AG04450 (cell line): ENCODE results near the gene NHLRC2. TPM values are rescaled to one million over a fixed set of nuclear protein-coding genes. Genes with fewer than 3 reads are reported as not detected.
A peak's percentile ranks its signal among the peaks of the same experiment; 100 is the strongest.

Experiments used
- CTCF ChIA-PET: fragments of 300-600, 350-600 bp; formaldehyde crosslinking; extraction: SDS; loops from one replicate; lab custom pipeline; 2022; ENCODE audit warnings: antibody characterized with exemption, inconsistent platforms; lab: Charles Lee
- POLR2A ChIA-PET: fragments of 350-600 bp; formaldehyde crosslinking; extraction: SDS; loops from one replicate; lab custom pipeline; 2021; ENCODE audit warnings: antibody characterized with exemption, inconsistent platforms; lab: Yijun Ruan, JAX
- DNase-seq: peaks from one replicate; pipeline ENCODE4 v3.0.0-alpha.2; 2011; ENCODE audit warnings: low read depth, low spot score
- H3K27ac ChIP-seq: one replicate; pipeline ENCODE4 v1.5.1; 2012; ENCODE audit warnings: low read depth, low read length, control low read depth
- H3K27me3 ChIP-seq: one replicate; pipeline ENCODE4 v1.6.0; 2012; ENCODE audit warnings: low read length; ENCODE audit not compliant: control insufficient read depth, insufficient read depth
- H3K4me3 ChIP-seq: 2 replicates; pipeline ENCODE4 v1.5.1; 2011; ENCODE audit warnings: mild to moderate bottlenecking, low read depth, low read length, control low read depth
- H3K9me3 ChIP-seq: 2 replicates; pipeline ENCODE4 v1.5.1; 2012; ENCODE audit warnings: low read length; ENCODE audit not compliant: control insufficient read depth, insufficient read depth
- polyA plus RNA-seq: library from polyadenylated mRNA; depleted of rRNA; stranded (reverse); fragments of >200 nt; gene quantifications from 2 replicates; pipeline ENCODE4 v1.2.3, GENCODE V29; 2011
- TF ChIP-seq, protein P1 (sequence below): IDR thresholded peaks from 2 replicates; pipeline ENCODE4 v1.5.1; 2011; ENCODE audit warnings: low read depth, low read length, control low read depth, inconsistent platforms

Gene NHLRC2
- polyA plus RNA-seq, 1 experiment, result 7.6 TPM

DNA sequence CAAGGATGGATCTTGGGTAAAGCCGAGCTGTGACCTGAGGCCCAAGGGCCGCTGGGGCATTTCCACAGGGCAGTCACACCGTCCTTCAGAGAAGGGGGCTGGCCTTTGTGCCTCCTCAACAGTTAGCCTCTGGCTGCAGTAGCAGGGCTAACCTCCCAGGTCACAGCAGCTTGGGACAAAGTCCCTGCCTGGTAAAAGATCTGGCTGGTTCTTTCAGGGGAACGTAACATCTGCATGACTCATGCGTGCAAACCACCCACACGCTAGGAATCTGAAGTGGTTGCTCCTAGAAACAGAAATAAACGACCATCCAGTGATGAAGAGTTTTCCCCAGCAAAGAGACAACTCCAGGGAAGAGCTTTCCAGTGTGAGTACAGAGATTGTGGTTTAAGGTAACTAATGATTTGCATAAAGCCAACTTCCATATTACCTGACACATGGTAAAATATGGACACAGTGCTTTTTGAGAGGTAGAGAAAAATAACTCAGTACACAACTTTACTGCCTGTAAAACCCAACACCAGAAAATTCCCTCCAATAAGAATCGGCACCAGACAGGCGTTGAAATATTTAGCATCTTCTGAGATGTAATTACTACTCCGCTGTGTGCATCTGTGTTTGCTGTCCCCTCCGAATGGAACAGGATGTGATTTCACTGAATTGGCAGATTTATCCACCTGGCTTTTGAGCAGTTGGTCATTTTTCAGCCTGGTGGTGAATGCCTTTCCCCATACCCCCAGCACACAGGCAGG, 104.3 kb downstream of the NHLRC2 start:
- no peaks in the 10 kb centered on the region for H3K27me3 ChIP-seq
- ChIA-PET POLR2A (interaction anchor here (0.5 kb wide), 1 partner anchor 84 kb away, joined by 3 read pairs; no protein-coding TSS in a partner anchor), CTCF (interaction anchor here (0.5 to 0.6 kb wide), 2 partner anchors 24 to 152 kb away, joined by 3 to 4 read pairs; no protein-coding TSS in a partner anchor)
- peaks cover 2% of the 10 kb centered on the region; the same call in 1 of the 2 replicates for H3K9me3 ChIP-seq
- no peak overlapping the region for H3K4me3 ChIP-seq
- H3K27ac ChIP-seq, result peak overlapping the region; percentile 73
- TF ChIP-seq, protein P1, sequence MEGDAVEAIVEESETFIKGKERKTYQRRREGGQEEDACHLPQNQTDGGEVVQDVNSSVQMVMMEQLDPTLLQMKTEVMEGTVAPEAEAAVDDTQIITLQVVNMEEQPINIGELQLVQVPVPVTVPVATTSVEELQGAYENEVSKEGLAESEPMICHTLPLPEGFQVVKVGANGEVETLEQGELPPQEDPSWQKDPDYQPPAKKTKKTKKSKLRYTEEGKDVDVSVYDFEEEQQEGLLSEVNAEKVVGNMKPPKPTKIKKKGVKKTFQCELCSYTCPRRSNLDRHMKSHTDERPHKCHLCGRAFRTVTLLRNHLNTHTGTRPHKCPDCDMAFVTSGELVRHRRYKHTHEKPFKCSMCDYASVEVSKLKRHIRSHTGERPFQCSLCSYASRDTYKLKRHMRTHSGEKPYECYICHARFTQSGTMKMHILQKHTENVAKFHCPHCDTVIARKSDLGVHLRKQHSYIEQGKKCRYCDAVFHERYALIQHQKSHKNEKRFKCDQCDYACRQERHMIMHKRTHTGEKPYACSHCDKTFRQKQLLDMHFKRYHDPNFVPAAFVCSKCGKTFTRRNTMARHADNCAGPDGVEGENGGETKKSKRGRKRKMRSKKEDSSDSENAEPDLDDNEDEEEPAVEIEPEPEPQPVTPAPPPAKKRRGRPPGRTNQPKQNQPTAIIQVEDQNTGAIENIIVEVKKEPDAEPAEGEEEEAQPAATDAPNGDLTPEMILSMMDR, result no peak
- DNase-seq, result peak; percentile 72

DNA sequence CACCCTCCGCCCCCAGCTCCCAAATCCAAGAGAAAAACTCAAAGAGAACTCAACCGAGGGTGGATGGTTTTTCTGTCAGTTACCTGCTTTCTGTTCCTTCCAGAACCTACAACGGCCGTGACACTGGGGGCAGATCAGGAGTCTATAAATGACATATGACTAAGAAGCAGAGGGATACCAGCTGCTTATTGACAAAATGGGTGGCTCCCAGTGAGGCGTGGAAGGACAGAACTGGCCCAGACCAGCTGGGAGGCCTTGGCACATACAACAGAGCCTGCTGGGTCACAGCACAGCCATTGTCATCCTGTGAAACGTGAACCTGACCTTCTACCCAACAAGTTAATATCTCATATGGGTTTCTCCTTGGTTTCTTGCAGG, 104.9 kb downstream of the NHLRC2 start:
- H3K4me3 ChIP-seq, result no peak overlapping the region
- no peak for DNase-seq
- H3K27ac ChIP-seq, result no peak overlapping the region
- H3K9me3 ChIP-seq, result no peaks in the 10 kb centered on the region
- ChIA-PET POLR2A (interaction anchor here (0.5 kb wide), 1 partner anchor 84 kb away, joined by 3 read pairs; no protein-coding TSS in a partner anchor), CTCF (interaction anchor here (0.6 kb wide), 1 partner anchor 25 kb away, joined by 4 read pairs; no protein-coding TSS in a partner anchor)
- no peaks in the 10 kb centered on the region for H3K27me3 ChIP-seq
- TF ChIP-seq, protein P1, result no peak

DNA sequence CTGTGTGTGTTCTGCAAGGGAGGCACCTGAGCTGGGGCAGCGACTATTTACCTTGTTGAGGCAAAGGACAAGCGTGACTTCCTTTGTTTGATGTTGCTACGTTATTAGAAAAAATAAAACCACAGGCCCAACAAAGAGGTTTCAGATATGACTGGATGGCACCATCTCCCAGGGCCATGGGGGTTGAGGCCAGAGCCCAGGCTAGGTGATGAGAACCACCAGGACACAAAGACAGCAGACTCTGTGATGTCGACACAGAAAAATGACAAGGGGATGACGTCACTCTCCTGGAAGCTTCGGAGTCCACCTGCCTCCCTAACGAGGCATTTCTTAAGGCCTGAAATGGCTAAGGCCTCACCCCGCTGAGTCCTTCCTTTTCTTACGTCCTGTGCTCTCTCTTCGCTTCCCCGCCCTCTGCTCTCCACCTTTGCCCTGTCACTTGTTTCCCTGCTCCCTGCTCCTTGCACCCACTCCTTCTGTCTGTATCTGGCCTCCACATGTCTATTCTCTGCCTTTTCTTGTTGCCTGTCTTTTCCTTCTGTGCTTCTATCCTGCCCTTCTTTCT, 106.2 kb downstream of the NHLRC2 start:
- TF ChIP-seq, protein P1, result no peak
- no peaks in the 10 kb centered on the region for H3K27me3 ChIP-seq
- no peak overlapping the region for H3K27ac ChIP-seq
- no peaks in the 10 kb centered on the region for H3K9me3 ChIP-seq
- DNase-seq, result no peak
- no peak overlapping the region for H3K4me3 ChIP-seq
- ChIA-PET CTCF (interaction anchor here (0.5 kb wide), 1 partner anchor 47 kb away, joined by 3 read pairs; no protein-coding TSS in a partner anchor), POLR2A (no interaction called here)

GRCh38 chr10:113961182-113962031, 106.9 kb downstream of the NHLRC2 start:
- DNase-seq, result no peak
- ChIA-PET POLR2A (no interaction called here), CTCF (interaction anchor here (0.5 kb wide), 1 partner anchor 48 kb away, joined by 3 read pairs; no protein-coding TSS in a partner anchor)
- TF ChIP-seq, protein P1, result no peak
- Histone ChIP-seq H3K27ac (no peak overlapping the region), H3K27me3 (no peaks in the 10 kb centered on the region), H3K9me3 (no peaks in the 10 kb centered on the region), H3K4me3 (no peak overlapping the region)
